ACHN (cell line): Measurements from ENCODE around the gene PCDHGC4.

Source experiments
- DNase-seq: peaks from one replicate; pipeline ENCODE4 v3.0.0-alpha.2; 2015
- in situ Hi-C: cut with HindIII; loops from 2 replicates; pipeline ENCODE4 v1.10.0; 2017; ENCODE audit warnings: low sequenced_read_pairs, low pct_ligation_motif_present, low pct_unique_long_range_greater_than_20kb

Gene PCDHGC4

GRCh38 chr5:141508798-141509611 lies 24.2 kb downstream of the PCDHGC4 start:
- in situ Hi-C loops = no loop called here
- DNase-seq = peak; percentile 81

- in situ Hi-C loops = no loop called here
- DNase-seq = no peak
These were observed 25.3 kb downstream of the PCDHGC4 start for GRCh38 chr5:141510160-141510559.

- no peak for DNase-seq
These were observed 26.2 kb downstream of the PCDHGC4 start for GRCh38 chr5:141510850-141511601.

GRCh38 chr5:141511771-141512325 lies 27.0 kb downstream of the PCDHGC4 start:
- in situ Hi-C loops = no loop called here
- no peak for DNase-seq

More at GRCh38 chr5:141510850-141511601, 26.2 kb downstream of the PCDHGC4 start:
- in situ Hi-C loops = no loop called here

- peak; percentile 79 for DNase-seq
These were observed 27.6 kb downstream of the PCDHGC4 start for GRCh38 chr5:141512390-141512910.

GRCh38 chr5:141512911-141513626 lies 28.2 kb downstream of the PCDHGC4 start:
- DNase-seq = peak; percentile 25
- in situ Hi-C loops = no loop called here

More at GRCh38 chr5:141512390-141512910, 27.6 kb downstream of the PCDHGC4 start:
- in situ Hi-C loops = no loop called here

- DNase-seq = peak; percentile 62
- in situ Hi-C loops = no loop called here
These were observed 28.9 kb downstream of the PCDHGC4 start for GRCh38 chr5:141513627-141514329.

GRCh38 chr5:141514330-141515133 lies 29.7 kb downstream of the PCDHGC4 start:
- peak; percentile 3 for DNase-seq
- in situ Hi-C loops = no loop called here

- DNase-seq = no peak
- in situ Hi-C loops = no loop called here
These were observed 30.3 kb downstream of the PCDHGC4 start for GRCh38 chr5:141515141-141515540.

- in situ Hi-C loops = no loop called here
- no peak for DNase-seq
These were observed 31.3 kb downstream of the PCDHGC4 start for GRCh38 chr5:141515946-141516671.

- DNase-seq = no peak
- in situ Hi-C loops = no loop called here
These were observed 31.8 kb downstream of the PCDHGC4 start for GRCh38 chr5:141516672-141517025.

- in situ Hi-C loops = no loop called here
- DNase-seq = no peak
These were observed 32.5 kb downstream of the PCDHGC4 start for GRCh38 chr5:141517312-141517711.

- DNase-seq = no peak
- in situ Hi-C loops = no loop called here
These were observed 33.2 kb downstream of the PCDHGC4 start for GRCh38 chr5:141517880-141518617.

- in situ Hi-C loops = no loop called here
- no peak for DNase-seq
These were observed 33.8 kb downstream of the PCDHGC4 start for GRCh38 chr5:141518618-141519015.

- DNase-seq = no peak
- in situ Hi-C loops = no loop called here
These were observed 35.1 kb downstream of the PCDHGC4 start for GRCh38 chr5:141519605-141520565.
